Stimulated activated naive CD8-positive, alpha-beta T cell treated with anti-CD3 and anti-CD28 coated beads, Interleukin-15, amount 100 ng/mL, for 72 hours (primary cell): ENCODE measurements around the gene PRR27.

Experiments used
- ATAC-seq: fragments of 150-1000 bp; cut with Tn5 transposase; 2 replicates; pipeline ENCODE4 v1.10.0; 2021; ENCODE audit warnings: mild to moderate bottlenecking, moderate library complexity
- DNase-seq, 2 donors: peaks; one replicate each; pipeline ENCODE4 v3.0.0; 2021 to 2022
- H3K27ac Mint-ChIP-seq, 2 donors: one replicate each; pipeline ENCODE4 v1.8.0; 2022; ENCODE audit warnings: mild to moderate bottlenecking in 2 of 2, mixed read lengths in 2 of 2, moderate library complexity in 2 of 2
- H3K27me3 Mint-ChIP-seq: one replicate; pipeline ENCODE4 v1.8.0; 2022; ENCODE audit warnings: mixed read lengths
- H3K4me1 Mint-ChIP-seq: one replicate; pipeline ENCODE4 v1.8.0; 2022; ENCODE audit warnings: mild to moderate bottlenecking, mixed read lengths
- H3K4me3 Mint-ChIP-seq, 2 donors: one replicate each; pipeline ENCODE4 v1.8.0; 2022; ENCODE audit warnings: mild to moderate bottlenecking in 2 of 2, mixed read lengths in 2 of 2, moderate library complexity in 1 of 2
- H3K9me3 Mint-ChIP-seq, 2 donors: one replicate each; pipeline ENCODE4 v1.8.0; 2022; ENCODE audit warnings: mixed read lengths in 2 of 2

The PRR27 gene

DNA sequence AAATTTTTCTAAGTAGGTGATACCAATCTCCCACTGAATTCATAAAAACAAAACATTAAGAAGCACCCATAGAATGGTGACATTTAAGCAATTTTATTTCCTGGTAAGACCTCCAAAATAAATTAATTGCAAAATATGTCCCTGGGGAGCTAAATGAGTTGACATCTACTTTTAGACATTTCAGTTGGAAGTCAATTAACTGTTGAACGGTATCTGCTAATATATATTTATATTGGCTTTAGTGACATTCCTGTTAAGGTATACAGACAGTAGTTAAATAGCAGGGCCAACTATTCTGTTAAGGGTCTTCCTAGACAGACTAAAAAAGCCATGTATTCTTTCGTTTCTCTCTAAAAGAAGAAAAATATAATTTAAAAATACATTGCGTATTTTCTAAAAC, at the start of gene PRR27:
TSS of gene PRR27 (plus strand) at position 301 of the 400 bp plus-strand sequence. CDS start 139 bp downstream, outside the sequence.
- ATAC-seq (no peak), DNase-seq (no peak)
- H3K27ac Mint-ChIP-seq: no peak within 1 kb of the TSS
- no peaks in the 10 kb centered on the region for H3K27me3 Mint-ChIP-seq
- no peaks in the 10 kb centered on the region for H3K4me1 Mint-ChIP-seq
- H3K9me3 Mint-ChIP-seq: no peaks in the 10 kb centered on the region
- no peak within 1 kb of the TSS for H3K4me3 Mint-ChIP-seq

DNA sequence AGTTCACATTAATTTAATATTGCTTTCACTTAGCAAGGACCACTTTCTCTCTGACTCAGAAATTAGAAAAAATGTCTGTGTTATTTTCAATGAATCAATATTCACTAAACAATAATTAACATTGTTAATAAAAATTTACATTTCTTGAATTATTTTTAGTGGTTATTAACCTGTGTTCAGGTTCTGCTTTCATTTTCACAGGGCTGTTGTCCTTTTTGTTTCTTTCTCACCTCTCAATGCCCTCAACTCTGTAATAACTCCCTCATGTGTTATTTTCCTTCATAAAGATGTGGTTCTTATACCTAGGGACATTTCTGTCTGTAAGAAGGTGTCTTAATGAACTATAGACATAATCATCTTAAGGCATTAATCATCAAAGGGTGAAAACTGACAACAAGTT, 43.1 kb upstream of the PRR27 start:
- no peaks in the 10 kb centered on the region for H3K9me3 Mint-ChIP-seq
- ATAC-seq (no peak), DNase-seq (no peak)
- H3K27ac Mint-ChIP-seq: no peak overlapping the region
- no peaks in the 10 kb centered on the region for H3K27me3 Mint-ChIP-seq
- H3K4me1 Mint-ChIP-seq: no peaks in the 10 kb centered on the region
- H3K4me3 Mint-ChIP-seq: no peak overlapping the region

DNA sequence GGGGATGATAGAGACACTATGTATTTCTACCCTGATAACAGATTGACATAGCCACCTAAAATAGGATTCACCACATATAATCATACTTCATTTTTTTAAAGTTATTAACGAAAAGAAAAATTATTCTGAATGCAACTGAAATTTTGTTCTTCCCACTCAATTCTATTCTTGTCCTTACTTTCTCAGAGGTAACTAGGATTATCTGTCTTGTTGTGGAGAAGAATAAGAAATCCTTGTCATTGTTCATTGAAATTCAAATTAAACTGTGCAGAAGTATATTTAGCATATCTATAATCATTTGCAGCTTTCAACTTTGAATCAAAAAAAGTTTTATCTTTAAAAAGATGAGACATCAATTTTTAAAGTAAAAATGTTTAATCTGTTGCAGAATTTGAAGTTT, 40.4 kb upstream of the PRR27 start:
- H3K4me1 Mint-ChIP-seq: no peaks in the 10 kb centered on the region
- H3K27ac Mint-ChIP-seq: no peak overlapping the region
- ATAC-seq: no peak
- no peak for DNase-seq
- no peaks in the 10 kb centered on the region for H3K27me3 Mint-ChIP-seq
- no peak overlapping the region for H3K4me3 Mint-ChIP-seq
- no peaks in the 10 kb centered on the region for H3K9me3 Mint-ChIP-seq

DNA sequence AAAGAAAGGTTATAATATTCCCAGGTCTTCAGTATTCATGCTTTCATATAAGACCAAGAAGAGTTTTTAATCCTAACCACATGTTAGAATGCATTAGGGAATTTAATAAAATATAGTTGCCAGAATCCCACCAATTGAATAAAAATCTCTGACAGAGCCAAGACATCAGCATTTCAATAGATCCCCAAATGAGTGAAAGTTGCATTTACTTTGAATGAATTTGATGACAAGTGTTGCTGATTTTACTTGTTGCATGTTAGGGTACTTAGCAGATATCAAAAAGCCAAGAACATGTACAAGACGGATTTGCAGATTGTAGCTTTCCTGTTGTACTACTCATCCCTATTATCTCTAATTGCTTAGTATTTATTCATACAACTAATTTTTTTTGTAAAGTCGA, 39.9 kb upstream of the PRR27 start:
- ATAC-seq (no peak), DNase-seq (no peak)
- Mint-ChIP-seq H3K4me3 (no peak overlapping the region), H3K9me3 (no peaks in the 10 kb centered on the region), H3K27me3 (no peaks in the 10 kb centered on the region), H3K27ac (no peak overlapping the region), H3K4me1 (no peaks in the 10 kb centered on the region)

DNA sequence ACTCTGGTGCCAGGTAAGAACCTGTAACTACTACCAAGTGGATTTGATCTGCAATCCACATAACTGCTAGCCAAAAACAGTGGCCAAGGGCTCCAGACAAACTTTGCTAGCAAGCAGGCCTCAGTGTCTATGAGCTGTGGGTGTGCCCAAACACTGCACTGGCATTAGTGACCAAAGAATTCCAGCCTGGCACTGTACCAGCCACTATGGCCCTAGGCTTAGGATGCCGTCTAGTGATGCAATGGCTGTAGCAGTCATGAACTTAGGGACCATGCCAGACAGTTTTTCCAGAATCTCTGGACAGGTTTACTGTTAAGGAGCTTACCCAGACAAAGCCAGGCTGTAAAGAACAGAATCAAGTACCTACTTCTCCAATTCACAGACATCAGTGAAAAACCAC, 33.7 kb upstream of the PRR27 start:
- ATAC-seq (no peak), DNase-seq (no peak)
- H3K4me3 Mint-ChIP-seq: no peak overlapping the region
- H3K27ac Mint-ChIP-seq: no peak overlapping the region
- H3K9me3 Mint-ChIP-seq: no peaks in the 10 kb centered on the region
- H3K4me1 Mint-ChIP-seq: no peaks in the 10 kb centered on the region
- H3K27me3 Mint-ChIP-seq: no peaks in the 10 kb centered on the region

DNA sequence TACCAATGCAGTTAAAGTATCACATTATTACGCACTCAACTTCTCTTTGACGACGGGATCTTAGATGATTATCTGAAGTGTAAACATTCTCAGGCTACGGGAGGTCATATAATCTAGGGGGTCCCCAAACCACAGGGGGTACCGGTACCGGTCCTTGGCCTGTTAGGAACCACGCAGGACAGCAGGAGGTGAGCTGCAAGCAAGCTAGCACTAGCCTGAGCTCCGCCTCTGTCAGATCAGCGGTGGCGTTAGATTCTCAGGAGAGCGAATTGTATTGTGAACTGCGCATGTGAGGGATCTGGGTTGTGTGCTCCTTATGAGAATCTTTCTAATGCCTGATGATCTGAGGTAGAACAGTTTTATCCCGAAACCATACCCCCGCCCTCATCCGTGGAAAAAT, 20.6 kb upstream of the PRR27 start:
- ATAC-seq (no peak), DNase-seq (no peak)
- Mint-ChIP-seq H3K27ac (no peak overlapping the region), H3K4me3 (no peak overlapping the region), H3K4me1 (no peaks in the 10 kb centered on the region), H3K9me3 (no peaks in the 10 kb centered on the region), H3K27me3 (no peaks in the 10 kb centered on the region)

DNA sequence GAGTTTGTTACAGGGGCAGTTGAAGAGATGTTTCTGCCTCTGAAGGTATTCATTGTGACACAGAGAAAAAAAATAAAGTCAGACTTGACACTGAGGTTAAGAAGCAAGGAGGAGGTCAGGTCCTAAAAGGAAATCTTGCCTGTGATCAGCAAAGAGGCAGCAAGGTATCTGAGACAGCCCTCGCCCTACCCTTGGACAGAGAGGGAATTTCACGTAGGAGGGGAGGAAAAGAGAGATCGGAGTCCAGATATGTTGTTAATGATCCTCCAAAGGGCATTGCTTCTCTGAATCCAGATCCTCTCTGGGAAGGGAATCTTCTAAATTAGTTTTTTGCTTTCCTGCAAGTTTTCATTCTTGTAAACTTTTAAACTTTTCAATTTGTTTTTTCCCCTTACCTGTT, 15.3 kb upstream of the PRR27 start:
- no peaks in the 10 kb centered on the region for H3K9me3 Mint-ChIP-seq
- ATAC-seq (no peak), DNase-seq (no peak)
- no peaks in the 10 kb centered on the region for H3K4me1 Mint-ChIP-seq
- H3K4me3 Mint-ChIP-seq: no peak overlapping the region
- no peaks in the 10 kb centered on the region for H3K27me3 Mint-ChIP-seq
- H3K27ac Mint-ChIP-seq: no peak overlapping the region

DNA sequence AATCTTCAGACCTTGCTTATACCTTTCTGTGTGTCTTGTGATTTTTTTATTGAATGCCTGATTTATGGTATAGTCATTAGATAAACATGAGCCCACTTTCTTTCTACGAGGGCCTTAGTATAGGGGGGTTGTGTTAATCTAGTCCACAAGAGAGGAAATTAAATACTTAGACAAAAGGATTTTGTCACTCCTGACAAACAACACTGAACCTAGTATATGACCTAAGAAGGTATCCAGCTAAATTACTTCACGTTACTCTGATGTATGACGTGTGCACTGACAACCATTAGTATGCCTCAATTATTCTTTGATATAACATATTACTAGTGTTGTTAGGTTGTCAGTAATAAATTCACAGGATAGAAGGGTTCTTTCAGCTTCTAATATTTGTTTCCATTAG, 2.8 kb upstream of the PRR27 start:
- ATAC-seq: no peak
- no peak overlapping the region for H3K27ac Mint-ChIP-seq
- H3K27me3 Mint-ChIP-seq: no peaks in the 10 kb centered on the region
- no peak for DNase-seq
- no peaks in the 10 kb centered on the region for H3K4me1 Mint-ChIP-seq
- H3K4me3 Mint-ChIP-seq: no peak overlapping the region
- no peaks in the 10 kb centered on the region for H3K9me3 Mint-ChIP-seq

DNA sequence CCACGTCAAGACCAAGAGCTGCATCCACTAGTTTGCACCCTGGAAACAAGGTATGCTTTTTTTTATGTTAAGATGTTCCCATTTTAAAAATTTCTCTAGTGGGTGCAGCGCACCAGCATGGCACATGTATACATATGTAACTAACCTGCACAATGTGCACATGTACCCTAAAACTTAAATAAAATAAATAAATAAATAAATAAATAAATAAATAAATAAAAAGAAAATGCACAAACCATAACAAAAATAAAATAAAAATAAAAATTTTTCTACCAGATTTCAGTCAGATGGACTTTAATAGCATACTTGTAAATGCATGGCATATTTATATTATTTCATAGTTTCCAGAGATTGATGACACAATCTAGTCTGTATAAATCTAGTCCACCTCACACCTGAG, 1.9 kb upstream of the PRR27 start:
- Mint-ChIP-seq H3K4me3 (no peak overlapping the region), H3K27me3 (no peaks in the 10 kb centered on the region), H3K4me1 (no peaks in the 10 kb centered on the region), H3K9me3 (no peaks in the 10 kb centered on the region), H3K27ac (no peak overlapping the region)
- ATAC-seq (no peak), DNase-seq (no peak)

DNA sequence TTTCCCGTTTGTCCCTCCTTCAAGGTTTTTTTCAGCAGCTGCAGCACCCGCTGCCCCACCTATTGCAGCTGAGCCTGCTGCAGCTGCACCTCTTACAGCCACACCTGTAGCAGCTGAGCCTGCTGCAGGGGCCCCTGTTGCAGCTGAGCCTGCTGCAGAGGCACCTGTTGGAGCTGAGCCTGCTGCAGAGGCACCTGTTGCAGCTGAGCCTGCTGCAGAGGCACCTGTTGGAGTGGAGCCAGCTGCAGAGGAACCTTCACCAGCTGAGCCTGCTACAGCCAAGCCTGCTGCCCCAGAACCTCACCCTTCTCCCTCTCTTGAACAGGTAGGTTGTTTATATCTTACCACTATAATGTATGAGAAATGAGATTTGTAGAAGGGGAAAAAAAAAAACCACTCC, 4.5 kb downstream of the PRR27 start:
- H3K9me3 Mint-ChIP-seq: no peaks in the 10 kb centered on the region

DNA sequence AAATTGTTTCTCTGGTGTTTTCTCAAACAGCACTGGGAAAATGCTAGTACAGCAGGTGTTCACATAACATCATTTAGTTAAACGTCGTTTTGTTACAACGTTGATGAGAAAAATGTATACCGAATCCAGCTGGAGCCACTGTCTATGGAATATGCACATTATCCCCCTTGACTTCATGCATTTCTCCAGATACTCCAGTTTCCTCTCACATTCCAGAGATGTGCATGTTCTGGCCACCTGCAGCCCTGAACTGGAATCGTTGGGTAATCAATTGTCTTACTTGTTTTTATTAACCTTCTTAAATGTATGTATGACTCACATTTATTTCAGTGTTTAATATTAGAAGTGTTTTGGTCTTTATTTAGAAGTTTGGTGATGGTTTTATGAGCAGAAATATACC, 23.1 kb downstream of the PRR27 start:
- H3K27ac Mint-ChIP-seq: no peak overlapping the region
- no peaks in the 10 kb centered on the region for H3K27me3 Mint-ChIP-seq
- ATAC-seq (no peak), DNase-seq (no peak)
- no peaks in the 10 kb centered on the region for H3K9me3 Mint-ChIP-seq
- no peak overlapping the region for H3K4me3 Mint-ChIP-seq
- H3K4me1 Mint-ChIP-seq: no peaks in the 10 kb centered on the region

More for the DNA sequence above, 4.5 kb downstream of the PRR27 start:
- DNase-seq: no peak
- Mint-ChIP-seq H3K4me3 (no peak overlapping the region), H3K27ac (no peak overlapping the region), H3K4me1 (no peaks in the 10 kb centered on the region), H3K27me3 (no peaks in the 10 kb centered on the region)
- ATAC-seq: no peak

DNA sequence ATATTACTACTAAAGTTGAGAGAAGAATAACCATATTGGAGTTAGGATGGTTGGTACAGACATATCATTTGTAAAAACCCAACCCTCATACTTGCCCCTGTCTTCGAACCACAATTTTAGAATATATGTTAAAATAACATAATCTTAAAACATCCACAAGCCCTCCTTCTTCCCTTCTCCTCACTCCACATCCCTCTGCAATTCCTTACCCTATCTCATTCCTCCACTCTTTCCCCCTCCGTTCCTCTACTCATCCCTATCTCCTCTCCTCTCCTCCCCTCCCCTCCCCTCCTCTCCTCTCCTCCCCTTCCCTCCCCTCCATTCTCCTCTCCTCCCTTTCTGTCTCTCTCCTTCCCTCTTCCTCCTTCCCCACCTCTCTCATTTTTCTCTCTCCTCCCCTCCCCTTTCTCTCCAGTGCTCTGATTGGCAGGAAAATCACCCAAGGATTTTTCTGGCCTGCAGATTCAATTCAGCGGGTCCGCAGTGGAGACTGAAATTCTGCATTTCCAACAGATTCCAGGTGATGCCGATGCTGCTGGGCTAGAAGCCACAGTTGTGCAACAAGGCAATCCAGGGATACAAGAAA, 24.1 kb downstream of the PRR27 start:
- H3K4me1 Mint-ChIP-seq: no peaks in the 10 kb centered on the region
- no peak overlapping the region for H3K4me3 Mint-ChIP-seq
- DNase-seq (no peak), ATAC-seq (no peak)
- H3K27me3 Mint-ChIP-seq: no peaks in the 10 kb centered on the region
- H3K27ac Mint-ChIP-seq: peak overlapping the region in 1 of 2 donors; percentile 82
- no peaks in the 10 kb centered on the region for H3K9me3 Mint-ChIP-seq

DNA sequence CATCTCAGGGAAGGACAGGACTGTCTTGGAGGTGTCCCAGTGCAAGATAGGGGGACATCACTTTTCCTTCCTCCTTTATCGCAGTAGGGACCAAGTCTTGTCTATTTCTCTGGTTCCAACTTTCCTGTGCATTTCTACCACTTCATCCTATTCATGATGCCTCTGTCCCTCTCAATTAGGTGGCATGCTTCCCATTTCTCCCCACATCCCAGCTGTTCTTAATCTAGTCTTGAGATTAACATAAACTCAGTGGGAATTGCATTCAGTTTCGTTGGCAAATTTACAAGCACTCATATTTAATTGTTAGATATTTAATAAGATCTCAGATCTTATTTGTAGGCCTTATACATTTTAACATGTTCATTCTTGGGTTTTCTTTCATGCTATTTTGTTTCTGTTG, 25.8 kb downstream of the PRR27 start:
- H3K4me3 Mint-ChIP-seq: no peak overlapping the region
- H3K27me3 Mint-ChIP-seq: no peaks in the 10 kb centered on the region
- H3K9me3 Mint-ChIP-seq: no peaks in the 10 kb centered on the region
- no peak for ATAC-seq
- H3K27ac Mint-ChIP-seq: no peak overlapping the region
- H3K4me1 Mint-ChIP-seq: no peaks in the 10 kb centered on the region
- no peak for DNase-seq

DNA sequence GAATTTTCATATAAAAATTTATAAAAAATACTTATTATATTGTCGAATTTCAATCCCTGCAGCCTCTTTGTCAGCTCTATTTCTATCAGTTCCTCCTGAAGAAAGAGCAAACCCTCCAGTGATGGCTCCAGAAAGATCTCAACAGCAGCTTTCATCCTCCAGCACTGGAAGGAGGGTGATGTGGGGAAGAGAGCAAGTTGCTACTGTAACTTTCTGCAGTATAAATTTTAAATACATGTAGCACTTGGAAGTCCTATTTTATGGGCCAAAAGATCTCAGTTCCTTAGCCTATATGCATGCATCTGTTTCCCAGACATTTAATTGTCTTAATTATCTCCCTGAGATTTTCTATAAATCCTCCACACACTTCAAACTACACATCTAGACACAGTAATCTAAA, 27.8 kb downstream of the PRR27 start:
- Mint-ChIP-seq H3K9me3 (no peaks in the 10 kb centered on the region), H3K4me3 (no peak overlapping the region), H3K27me3 (no peaks in the 10 kb centered on the region), H3K4me1 (no peaks in the 10 kb centered on the region), H3K27ac (no peak overlapping the region)
- ATAC-seq (no peak), DNase-seq (no peak)

DNA sequence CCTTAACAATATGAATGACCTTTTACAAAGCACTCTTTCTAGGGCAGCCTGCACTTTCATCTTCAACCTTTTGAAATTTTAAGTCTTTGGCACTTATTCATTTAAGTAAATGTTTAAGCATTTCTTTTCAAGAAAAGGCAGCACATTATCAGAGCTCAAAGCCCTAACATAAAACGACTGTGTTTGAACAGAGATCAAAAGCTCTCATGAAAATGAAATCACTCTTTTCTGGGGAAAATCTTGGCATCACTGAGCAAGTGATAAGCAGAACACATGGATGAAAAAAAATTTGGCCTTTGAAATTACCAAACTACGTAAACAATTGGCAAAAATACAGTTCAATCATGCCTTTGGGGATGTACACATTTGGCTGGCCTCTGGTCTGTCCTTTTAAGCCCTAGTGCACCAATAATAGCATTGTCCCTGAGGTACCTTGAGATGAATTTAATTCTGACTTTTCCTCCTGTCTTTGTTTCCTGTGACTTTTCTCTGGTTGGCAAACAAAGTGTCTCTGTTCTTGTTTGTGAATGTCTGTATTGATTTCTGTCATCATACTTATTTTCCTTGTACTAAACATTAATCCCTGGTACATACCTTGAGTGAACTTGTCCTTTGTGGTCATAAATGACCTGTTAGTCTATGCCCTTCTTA, 28.6 kb downstream of the PRR27 start:
- H3K27ac Mint-ChIP-seq: no peak overlapping the region
- ATAC-seq (no peak), DNase-seq (no peak)
- H3K4me1 Mint-ChIP-seq: no peaks in the 10 kb centered on the region
- H3K4me3 Mint-ChIP-seq: no peak overlapping the region
- no peaks in the 10 kb centered on the region for H3K27me3 Mint-ChIP-seq
- H3K9me3 Mint-ChIP-seq: no peaks in the 10 kb centered on the region

DNA sequence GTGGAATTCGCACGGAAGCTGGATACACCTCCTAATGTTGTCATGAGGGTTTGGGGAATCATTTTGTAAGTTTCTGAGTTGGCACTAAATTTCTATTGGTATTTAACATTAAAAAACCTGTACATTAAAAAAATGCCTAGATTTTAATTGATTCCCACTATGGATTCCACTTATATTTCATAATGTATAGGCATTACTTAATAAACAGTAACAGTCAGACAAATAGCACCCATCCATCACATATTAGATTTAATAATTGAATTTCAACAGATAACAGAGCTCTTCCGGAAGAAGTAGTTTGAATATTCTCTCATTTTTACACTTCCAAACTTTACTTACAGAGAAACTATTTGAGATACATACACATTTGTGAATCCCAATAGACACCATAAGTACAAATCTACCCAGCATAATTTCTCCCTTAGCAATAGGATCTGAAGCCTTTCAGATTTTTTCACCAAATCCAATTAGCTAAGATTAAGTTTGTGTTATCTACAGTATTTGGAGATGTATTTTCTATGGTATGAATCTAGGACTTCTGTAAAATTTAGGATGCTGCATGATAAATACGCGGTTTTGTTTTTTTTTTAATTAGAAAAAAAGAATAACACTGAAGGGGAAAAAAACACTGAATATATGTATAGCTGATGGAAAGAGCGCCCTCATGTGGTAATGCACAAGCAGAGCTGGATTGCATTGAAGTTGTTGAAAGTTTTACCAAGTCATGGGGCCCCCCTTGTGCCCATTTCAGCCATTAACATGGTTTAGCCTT, 29.3 kb downstream of the PRR27 start:
- Mint-ChIP-seq H3K27me3 (no peaks in the 10 kb centered on the region), H3K27ac (no peak overlapping the region), H3K9me3 (no peaks in the 10 kb centered on the region), H3K4me1 (no peaks in the 10 kb centered on the region), H3K4me3 (no peak overlapping the region)
- DNase-seq: peak; percentile 11
- peak; percentile 53 for ATAC-seq

DNA sequence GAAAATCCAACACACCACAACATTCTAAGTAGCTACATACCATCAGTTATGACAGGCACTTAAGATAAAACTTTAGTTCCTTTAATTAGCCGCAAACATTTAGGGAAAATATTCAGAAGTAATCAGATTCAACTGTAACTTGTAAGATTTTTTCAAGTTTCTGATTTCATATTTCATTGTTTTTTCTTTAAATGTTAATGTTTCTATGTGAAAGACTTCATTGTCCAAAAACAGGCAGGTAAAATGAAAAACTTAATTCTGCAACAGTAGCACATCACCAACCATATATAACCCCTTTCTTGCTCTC, 29.9 kb downstream of the PRR27 start:
- Mint-ChIP-seq H3K4me1 (no peaks in the 10 kb centered on the region), H3K9me3 (no peaks in the 10 kb centered on the region), H3K27ac (no peak overlapping the region), H3K27me3 (no peaks in the 10 kb centered on the region), H3K4me3 (no peak overlapping the region)
- ATAC-seq: no peak
- no peak for DNase-seq
